Measurements from ENCODE around the gene OR52I2.

DNA sequence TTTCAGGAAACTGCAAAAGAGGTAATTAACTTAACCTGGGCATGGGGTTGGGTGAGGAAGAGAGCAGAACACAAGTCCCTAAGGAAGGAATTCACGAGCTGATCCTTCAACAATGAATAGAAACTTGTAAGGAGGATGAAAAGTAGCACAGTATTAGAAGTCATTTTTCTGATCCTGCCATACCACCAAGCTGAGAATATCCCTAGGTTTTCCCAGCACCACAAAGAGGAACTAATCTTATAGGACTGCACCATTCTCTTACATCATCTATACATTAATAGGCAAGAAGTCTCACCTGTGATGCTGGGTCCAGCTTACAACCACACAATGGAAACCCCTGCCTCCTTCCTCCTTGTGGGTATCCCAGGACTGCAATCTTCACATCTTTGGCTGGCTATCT lies 12.2 kb downstream of the OR52I2 start, which contains the start of gene OR52I1:
- TF ChIP-seq EZH2 (IDR thresholded peaks at IDR 0.05; ENCODE audit: insufficient read depth, poor library complexity, severe bottlenecking), result no peak
- TF ChIP-seq EZH2phosphoT487 (IDR thresholded peaks at IDR 0.05; ENCODE audit: insufficient read depth, low read depth), result no peak
